Activated CD4-positive, CD25-positive, alpha-beta regulatory T cell treated with anti-CD3 and anti-CD28 coated beads, Interleukin-2, amount 50 U/mL, for 16 hours (primary cell): ENCODE measurements around the gene GGTLC2.

Experiments
- DNase-seq: peaks from one replicate; pipeline ENCODE4 v3.0.0-alpha.2; 2020; ENCODE audit warnings: low read depth, low spot score

The GGTLC2 gene

DNA sequence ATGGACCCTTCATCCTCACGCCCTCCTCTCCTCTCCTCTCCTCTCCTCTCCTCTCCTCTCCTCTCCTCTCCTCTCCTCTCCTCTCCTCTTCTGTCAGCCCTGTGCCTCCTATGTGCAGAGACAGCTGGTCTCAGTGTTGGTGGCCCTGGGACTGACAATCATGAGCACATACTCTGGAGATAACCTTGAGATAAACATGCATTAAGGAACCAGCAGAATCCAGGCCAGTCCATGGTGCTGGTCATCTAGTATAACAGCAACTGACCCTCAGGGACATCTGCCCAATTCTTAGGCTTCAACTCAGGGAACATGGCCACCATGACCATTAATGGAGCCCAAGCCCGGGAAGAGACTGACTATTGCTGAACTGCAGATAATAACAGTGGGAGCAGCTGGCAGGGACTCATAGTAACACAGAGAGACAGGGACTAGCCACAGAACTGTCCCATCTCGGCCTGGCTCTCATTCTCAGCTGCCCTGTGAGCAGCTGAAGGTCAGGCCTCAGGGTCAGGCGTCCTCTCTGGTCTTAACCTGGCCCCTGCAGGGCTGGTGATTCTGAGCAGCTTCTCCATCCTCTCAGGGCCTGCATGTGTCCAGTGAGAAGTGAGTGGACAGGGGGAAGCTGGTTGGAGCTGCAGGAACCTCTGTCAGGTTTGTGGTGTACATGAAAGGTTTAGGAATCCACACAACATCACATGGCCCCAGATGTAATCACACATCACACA is 45.4 kb downstream of the GGTLC2 start:
- DNase-seq, result no peak

- DNase-seq, result no peak
Measured at GRCh38 chr22:22691055-22691454, 46.6 kb downstream of the GGTLC2 start.

- no peak for DNase-seq
Measured at GRCh38 chr22:22691716-22692701, 47.6 kb downstream of the GGTLC2 start.

DNA sequence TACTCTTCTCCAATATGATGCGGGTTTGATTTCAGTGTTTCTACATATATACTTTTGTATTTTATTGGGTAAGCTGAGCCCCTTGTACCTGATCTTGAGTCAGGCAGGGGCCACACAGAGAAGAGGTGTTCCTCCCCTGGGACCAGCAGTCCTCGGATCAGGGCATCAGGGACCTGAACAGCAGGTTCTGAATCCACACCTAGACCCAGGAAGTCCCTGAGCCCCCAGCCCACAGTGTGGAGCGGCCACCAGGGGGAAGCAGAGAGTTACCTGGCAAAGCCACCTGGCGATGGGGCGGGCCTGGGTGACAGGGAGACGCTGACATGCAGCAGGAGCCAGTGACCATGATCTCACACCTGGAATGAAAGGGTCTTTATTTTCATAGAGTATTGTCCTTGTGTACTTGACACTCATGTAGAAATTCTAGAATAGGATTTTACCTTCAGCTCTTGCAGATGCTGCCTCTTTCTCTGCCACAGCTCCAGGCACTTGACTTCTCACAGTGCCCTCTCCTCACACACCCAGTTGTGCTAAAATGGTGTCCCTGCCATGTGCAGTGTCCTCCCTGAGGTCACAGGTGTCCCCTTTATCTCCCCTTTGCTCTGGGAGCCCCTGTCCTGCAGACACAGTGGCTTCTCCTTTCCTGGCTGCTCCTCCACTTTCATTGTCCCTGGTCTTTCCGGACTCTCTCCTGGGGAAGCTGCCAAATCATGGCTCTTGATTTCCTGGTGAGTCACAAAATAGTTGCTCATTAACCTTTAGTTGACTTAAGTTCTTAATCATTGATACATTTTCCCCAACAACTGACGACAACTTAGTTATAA is 48.5 kb downstream of the GGTLC2 start:
- peak; percentile 33 for DNase-seq

DNA sequence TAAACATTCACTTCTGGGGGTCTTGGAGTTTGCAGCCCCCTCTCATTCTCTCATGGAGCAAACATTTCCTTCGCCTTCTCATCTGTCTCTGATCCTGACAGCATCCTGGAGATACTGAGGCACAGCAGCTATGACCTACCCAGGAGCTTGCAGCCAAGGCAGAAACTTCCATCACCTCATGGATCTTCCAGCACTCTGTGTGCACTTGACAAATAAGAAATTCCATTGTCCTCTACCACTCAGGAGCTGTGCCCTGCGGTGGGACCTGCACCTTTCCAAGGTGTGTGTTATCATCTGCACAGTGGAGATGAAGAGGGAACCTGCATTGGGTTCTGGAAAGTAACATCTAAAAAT is 49.1 kb downstream of the GGTLC2 start:
- no peak for DNase-seq

DNA sequence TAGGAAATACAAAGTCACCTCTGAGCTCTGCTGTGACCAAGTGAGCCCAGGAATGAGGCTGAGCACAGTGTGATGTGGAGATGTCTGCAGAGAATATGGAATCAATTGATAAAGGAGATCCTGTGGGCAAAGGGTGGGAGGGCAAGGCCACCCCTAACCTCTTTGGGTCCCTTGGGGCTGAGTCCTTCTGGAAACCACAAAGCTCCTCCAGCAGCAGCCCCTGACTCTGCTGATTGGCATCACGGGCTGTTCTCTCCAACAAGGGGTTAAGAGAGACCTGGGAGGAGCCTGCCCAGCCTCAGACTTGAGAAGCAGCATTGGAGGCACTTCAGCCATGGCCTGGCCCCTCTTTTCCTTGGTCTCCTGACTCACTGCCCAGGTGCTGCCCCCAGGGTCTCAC is 49.7 kb downstream of the GGTLC2 start:
- no peak for DNase-seq

- DNase-seq, result no peak
Measured at GRCh38 chr22:22696104-22696503, 51.7 kb downstream of the GGTLC2 start.
